Daoy (cell line): Measurements from ENCODE around the gene PHRF1. TPM values are rescaled to one million over a fixed set of nuclear protein-coding genes. Genes with fewer than 3 reads are reported as not detected.
"Not testable (repeated sequence)": the region's sequence is repeated elsewhere in the genome, so short reads cannot be mapped to it uniquely, and the experiment has no call there.

Source experiments
- DNase-seq: peaks from one replicate; pipeline ENCODE4 v3.0.0-alpha.2; 2015; ENCODE audit warnings: low read depth
- total RNA-seq: library from RNA; depleted of rRNA; stranded (reverse); fragments of >200 nt; shearing (Covaris generic); gene quantifications from 2 replicates; pipeline ENCODE4 v1.2.3, GENCODE V29; 2014

The PHRF1 gene
- total RNA-seq, 1 experiment from 2014 or later: 29.2 TPM

GRCh38 chr11:627308-627576 is 51.0 kb downstream of the PHRF1 start:
- no peak for DNase-seq

DNA sequence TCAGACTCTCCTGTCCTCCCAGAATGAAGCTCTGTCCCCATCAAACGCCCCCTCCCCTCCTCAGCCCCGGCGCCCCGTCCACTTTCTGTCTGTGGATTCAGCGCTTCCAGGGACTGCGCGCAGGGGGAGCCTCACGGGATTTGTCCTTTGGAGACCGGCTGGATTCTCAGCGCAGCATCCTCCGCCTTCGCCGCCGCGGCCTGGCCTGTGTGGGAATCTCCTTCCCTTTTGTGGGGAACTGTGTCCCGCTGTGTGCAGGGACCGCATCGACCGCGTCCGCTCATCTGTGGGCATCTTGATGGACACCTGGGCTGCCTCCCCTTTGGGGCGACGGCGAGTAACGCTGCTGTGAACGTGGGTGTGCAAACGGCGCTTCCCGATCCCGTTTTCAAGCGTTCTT is 51.8 kb downstream of the PHRF1 start:
- DNase-seq: no peak

DNA sequence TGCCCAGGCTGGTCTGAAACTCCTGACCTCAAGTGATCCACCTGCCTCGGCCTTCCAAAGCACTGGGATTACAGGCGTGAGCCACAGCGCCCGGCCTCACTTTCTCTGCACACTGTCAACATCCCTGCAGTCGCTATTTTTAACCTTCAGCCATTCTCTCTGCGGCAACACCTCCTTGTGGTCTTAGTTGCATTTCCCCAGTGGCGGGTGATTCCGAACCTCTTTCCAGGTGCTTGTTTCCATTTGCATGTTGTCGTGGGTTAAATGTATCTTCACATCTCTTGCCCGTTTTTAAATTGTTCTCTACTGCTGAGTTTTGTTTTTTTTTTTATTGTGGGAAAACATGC is 52.9 kb downstream of the PHRF1 start:
- peak; percentile 4 for DNase-seq

DNA sequence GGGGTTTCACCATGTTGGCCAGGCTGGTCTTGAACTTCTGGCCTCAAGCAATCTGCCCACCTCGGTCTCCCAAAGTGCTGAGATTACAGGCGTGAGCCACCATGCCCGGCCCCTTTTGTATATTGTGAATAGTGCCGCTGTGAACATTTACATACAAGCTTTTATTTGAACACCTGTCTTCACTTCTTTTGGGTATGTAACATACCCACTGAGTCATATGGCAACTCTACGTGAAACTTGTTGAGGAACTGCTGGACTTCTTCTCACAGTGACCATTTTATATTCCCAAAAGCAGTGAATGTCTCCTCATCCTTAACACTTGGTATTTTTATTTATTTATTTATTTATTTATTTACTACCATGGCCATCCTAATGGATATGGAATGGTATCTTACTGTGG is 54.6 kb downstream of the PHRF1 start:
- no peak for DNase-seq

- no peak for DNase-seq
Measured at GRCh38 chr11:635945-636510, 59.8 kb downstream of the PHRF1 start.

DNA sequence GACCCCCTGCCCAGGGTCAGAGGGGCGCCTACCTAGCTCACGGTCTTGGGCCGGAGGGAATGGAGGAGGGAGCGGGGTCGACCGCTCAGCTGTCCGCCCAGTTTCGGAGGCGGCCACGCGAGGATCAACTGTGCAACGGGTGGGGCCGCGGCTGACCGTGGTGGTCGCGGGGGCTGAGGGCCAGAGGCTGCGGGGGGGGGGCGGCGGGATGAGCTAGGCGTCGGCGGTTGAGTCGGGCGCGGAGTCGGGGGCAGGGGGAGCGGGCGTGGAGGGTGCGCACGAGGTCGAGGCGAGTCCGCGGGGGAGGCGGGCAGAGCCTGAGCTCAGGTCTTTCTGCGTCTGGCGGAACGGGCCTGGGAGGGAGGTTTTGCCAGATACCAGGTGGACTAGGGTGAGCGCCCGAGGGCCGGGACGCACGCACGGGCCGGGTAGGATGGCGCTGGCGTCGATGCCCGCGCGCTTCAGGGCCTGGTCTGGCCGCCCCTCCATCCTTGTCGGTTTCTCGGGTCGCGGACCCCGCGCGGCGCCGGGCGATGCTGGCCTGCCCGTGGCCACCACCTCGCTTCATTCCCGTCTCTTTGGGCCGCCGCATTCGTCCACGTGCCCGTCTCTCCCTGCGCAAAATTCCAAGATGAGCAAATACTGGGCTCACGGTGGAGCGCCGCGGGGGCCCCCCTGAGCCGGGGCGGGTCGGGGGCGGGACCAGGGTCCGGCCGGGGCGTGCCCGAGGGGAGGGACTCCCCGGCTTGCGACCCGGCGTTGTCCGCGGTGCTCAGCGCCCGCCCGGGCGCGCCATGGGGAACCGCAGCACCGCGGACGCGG is 60.5 kb downstream of the PHRF1 start, which contains the start of gene DRD4:
Gene DRD4 (plus strand): TSS at position 759 of the 822 bp plus-strand sequence. CDS start 36 bp downstream, at position 795.
- no peak for DNase-seq

- DNase-seq: no peak
Measured at GRCh38 chr11:637333-637592, 61.0 kb downstream of the PHRF1 start.

GRCh38 chr11:637593-638521 is 61.6 kb downstream of the PHRF1 start:
- DNase-seq: no peak

DNA sequence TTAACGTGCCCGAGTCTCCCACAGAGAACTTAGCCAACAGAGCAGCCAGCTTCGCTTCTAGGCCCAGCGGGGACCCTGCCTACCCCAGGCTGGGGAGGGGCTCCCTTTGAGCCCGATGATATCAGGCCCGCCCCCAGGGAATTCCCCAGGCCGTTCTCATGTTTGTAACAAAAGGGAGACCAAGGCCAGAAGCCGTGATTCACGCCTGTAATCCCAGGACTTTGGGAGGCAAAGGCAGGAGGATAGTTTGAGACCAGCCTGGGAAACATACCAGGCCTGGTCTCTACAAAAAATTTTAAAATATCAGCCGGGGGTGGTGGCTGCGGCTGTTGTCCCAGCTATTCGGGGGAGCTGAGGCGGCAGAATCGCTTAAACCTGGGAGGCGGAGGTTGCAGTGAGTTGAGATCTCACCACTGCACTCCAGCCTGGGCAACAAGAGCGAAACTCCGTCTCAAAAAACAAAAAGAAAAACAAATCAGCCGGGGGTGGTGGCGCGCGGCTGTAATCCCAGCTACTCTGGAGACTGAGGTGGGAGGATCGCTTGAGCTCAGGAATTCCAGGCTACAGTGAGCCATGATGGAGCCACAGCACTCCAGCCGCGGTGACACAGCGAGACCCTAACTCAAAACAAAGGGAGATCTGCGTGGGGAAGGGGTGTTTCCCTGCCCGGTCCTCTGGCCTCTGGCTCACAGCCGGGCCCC is 62.5 kb downstream of the PHRF1 start:
- DNase-seq: no peak

GRCh38 chr11:639332-639955 is 63.2 kb downstream of the PHRF1 start:
- DNase-seq: no peak

- no peak for DNase-seq
Measured at GRCh38 chr11:640021-640706, 63.9 kb downstream of the PHRF1 start.

GRCh38 chr11:641806-642370 is 65.6 kb downstream of the PHRF1 start:
- no peak for DNase-seq

- DNase-seq: no peak
Measured at GRCh38 chr11:643366-643765, 67.1 kb downstream of the PHRF1 start.

DNA sequence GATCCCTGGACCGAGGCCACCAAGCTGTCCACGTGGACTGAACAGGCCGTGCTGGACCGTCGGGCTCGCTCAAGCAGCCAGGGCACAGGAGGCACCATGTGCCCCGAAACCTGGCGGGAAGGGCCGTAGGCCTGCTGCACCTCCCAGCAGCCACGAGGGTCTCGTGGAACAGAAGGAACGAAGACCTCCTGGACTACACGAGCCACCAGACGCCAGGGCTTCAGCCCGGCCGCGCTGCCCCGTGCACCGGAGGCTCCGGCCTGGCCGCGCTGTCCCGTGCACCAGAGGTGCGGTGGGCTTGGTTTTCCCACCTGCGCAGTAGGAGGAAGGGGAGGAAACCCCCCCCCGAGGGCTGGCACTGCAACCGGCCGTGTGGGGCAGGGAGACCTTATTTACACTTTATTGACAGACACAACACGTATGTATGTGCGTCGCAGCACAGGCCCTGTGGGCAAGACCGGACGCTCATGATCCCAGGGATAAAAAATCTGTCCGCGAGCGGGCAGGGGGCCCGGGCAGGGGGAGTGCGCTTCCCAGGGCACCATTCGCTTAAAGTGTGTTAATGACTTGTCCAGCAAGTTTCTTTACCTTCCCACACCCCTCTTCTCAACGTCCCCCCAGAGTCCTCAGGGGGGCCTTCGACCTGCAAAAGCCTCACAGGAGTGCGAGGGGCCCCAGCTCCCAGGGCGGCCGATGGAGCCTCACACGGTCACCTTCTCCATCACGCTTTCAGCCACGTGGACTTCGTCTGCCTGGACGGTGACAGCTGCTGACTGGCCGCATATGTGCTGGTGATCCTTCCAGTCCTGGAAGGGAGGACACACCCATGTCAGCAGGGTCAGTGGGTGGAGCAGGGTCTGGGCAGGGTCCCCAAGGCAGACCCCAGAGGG is 67.8 kb downstream of the PHRF1 start:
- no peak for DNase-seq

- DNase-seq: no peak
Measured at GRCh38 chr11:645536-645935, 69.3 kb downstream of the PHRF1 start.

GRCh38 chr11:646214-646613 is 69.9 kb downstream of the PHRF1 start:
- no peak for DNase-seq

DNA sequence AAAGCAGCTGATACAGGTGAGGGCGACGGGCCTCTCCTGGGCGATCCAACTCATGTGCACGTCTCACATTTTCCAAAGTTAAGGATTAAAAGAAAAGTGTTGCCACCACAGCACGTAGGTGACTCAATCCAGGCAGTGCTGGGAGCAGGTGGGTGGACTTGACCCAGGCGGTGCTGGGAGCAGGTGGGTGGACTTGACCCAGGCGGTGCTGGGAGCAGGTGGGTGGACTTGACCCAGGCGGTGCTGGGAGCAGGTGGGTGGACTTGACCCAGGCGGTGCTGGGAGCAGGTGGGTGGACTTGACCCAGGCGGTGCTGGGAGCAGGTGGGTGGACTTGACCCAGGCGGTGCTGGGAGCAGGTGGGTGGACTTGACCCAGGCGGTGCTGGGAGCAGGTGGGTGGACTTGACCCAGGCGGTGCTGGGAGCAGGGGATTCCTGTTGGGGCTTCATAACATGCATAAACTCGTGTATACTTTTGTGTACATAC is 71.4 kb downstream of the PHRF1 start:
- not testable (repeated sequence) for DNase-seq

DNA sequence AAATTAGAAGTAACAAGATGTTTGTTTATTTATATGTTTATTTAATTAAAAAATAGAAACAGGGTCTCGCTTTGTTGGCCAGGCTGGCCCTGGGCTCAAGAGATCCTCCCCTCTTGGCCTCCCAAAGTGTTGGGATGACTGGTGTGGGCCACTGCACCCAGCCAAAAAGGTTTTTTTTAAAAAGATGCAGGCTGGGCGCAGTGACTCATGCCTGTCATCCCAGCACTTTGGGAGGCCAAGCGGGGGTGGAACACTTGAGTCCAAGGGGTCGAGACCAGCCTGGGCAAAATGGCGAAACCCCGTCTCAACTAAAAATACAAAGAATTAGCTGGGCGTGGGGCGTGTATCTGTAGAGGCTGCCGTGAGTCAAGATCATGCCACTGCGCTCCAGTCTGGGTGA is 74.2 kb downstream of the PHRF1 start:
- no peak for DNase-seq

GRCh38 chr11:653136-653535 is 76.9 kb downstream of the PHRF1 start:
- DNase-seq: not testable (repeated sequence)

- no peak for DNase-seq
Measured at GRCh38 chr11:653837-654236, 77.6 kb downstream of the PHRF1 start.
